ENCODE results near the gene MPHOSPH10.
A peak's percentile ranks its signal among the peaks of the same experiment; 100 is the strongest.
"Not testable (repeated sequence)": the region's sequence is repeated elsewhere in the genome, so short reads cannot be mapped to it uniquely, and the experiment has no call there.

MPHOSPH10 gene

DNA sequence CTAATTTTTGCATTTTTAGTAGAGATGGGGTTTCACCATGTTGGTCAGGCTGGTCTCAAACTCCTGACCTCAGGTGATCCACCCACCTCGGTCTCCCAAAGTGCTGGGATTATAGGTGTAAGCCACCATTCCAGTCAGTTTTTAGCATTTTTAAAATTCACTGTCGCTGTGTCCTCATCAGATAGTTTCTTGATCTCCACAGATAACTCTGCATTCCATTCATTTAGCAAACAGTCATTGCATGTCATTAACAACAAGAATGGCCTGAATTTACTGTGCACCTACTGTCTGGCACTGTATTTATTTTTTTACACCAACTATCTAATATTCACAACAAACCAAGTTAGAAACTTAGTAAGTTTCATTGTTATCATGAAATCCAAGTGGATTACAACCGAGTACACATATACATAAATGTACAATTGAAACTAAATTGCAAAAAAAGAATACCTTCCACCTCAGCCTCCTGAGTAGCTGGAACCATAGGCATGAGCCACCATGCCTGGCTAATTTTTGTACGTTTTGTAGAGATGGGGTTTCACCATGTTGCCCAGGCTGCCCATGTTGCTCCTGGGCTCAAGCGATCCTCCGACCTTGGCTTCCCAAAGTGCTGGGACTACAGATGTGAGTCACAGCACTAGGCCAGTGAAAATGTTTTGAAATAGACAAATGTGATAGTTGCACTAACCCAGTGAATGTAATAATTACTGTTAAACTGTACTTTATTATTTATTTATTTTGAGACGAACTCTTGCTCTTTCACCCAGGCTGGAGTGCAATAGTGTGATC, 4.7 kb upstream of the MPHOSPH10 start:
- DNase-seq (ENCODE audit: low spot score), result no peak

- DNase-seq (ENCODE audit: low spot score), result no peak
Observed at GRCh38 chr2:71126957-71127356, 3.5 kb upstream of the MPHOSPH10 start.

DNA sequence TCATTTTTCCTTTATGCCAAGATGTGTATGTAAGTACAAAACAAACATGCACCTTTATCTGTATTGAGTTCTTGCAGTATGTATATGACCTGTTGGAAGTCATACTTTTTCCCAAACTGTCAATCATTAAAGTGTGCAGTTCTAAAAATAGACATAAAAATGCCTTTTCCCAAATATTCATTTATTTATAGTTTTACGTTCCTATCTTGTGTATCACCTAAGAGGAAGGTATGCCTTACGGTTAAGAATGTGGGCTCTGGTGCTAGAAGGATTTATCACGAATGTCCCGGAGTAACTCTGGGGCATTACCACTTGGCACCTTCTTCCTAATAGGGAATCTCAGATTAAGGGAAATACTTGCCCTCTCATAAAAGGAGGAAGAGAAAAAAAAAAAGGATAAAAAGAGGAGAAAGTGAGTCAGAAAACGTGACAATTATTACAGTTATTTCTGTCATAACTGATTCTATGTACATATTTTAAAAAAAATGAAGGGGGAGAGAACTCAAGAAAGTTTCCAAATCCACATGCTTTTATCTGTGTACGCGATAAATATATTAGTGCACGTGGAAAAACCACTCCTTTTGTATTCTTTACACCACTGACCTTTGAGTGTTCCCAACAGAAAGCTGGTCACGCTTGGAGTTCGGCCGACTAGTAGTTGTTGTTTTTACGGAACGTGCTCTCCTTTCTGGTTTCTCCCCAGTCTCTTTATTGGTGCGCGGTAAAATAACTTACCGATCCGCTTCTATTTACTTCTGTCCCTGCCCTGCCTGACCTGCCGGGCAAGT, 1.1 kb upstream of the MPHOSPH10 start:
- DNase-seq (ENCODE audit: low spot score), result peak; percentile 42

- peak; percentile 67 for DNase-seq (ENCODE audit: low spot score)
Observed at GRCh38 chr2:71129902-71130151, 607 bp upstream of the MPHOSPH10 start.

- DNase-seq (ENCODE audit: low spot score), result peak; percentile 81
Observed at GRCh38 chr2:71130905-71131244, 441 bp downstream of the MPHOSPH10 start.

DNA sequence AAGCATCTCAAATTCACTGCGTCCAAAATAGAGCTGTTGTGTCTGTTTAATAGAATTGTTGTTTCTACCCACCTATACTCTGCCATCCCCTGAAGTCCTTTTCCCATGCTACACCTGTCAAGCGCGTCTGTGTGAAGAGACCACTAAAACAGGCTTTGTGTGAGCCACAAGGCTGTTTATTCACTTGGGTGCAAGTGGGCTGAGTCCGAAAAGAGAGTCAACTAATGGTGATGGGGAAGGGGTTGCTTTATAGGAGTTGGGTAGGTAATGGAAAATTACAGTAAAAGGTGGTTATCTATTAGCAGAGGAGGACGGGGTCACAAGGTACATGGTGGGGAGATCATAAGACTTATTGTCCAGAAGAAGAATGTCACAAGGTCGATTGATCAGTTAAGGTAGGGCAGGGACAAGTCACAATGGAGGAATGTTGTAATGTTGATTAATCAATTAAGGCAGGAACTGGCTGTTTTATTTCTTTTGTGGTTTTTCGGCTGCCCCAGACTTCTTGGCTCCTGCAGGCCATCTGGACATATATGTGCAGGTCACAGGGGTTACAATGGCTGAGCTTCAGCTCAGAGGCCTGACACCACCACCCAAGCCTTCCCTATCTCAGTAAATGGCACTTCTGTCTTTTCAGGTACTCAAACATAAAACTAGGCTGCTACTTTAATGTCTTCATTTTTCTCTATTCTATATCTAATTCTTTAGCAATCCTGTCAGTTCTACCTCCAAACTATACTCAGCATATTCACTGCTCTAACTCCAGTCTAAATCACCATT, 1.1 kb downstream of the MPHOSPH10 start:
- not testable (repeated sequence) for DNase-seq (ENCODE audit: low spot score)

- DNase-seq (ENCODE audit: low spot score), result no peak
Observed at GRCh38 chr2:71133603-71134002, 3.2 kb downstream of the MPHOSPH10 start.

- no peak for DNase-seq (ENCODE audit: low spot score)
Observed at GRCh38 chr2:71136174-71136573, 5.7 kb downstream of the MPHOSPH10 start.

DNA sequence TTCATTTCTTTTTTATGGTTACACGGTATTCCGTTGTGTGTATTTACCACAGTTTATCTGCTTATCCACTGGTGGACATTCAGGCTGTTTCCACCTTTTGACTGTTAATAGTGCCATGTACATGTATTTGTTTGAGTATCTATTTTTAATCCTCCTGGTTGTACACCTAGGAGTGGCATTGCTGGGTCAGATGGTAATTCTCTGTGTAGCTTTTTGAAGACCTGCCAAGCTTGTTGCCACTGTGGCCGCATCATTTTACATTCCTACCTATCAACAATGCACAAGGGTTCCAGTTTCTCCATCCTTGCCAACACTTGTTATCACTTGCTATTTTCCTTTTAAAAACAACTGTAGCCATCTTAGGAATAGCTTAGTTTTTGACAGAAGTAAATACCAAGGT, 13.3 kb downstream of the MPHOSPH10 start:
- no peak for DNase-seq (ENCODE audit: low spot score)

DNA sequence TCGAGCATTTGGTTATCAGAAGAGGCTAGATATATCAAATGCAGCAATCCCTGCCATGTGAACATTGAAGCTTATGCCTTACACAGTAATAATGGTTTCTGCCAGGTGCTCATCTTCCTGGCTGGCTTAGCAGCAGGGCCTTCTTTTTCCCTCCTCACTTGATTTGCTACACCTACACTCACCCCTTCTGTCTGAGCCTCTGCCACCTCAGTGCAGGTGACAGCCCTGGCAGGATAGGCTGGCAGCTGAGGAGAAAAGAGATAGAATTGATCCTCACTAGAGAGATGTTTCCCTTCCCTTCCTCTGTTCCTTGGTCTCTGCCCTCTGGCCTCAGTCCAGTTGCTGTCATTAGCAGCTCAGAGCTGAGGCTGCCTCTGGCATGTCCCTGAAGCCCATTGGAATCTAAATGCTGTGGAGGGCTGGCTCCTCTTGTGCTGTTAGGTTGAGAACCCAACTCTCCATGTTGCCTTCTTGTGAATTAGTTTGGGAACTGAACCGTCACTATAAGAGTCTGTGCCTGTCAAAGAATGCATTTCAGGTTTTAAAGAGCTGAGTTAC, 18.2 kb downstream of the MPHOSPH10 start:
- DNase-seq (ENCODE audit: low spot score), result no peak

DNA sequence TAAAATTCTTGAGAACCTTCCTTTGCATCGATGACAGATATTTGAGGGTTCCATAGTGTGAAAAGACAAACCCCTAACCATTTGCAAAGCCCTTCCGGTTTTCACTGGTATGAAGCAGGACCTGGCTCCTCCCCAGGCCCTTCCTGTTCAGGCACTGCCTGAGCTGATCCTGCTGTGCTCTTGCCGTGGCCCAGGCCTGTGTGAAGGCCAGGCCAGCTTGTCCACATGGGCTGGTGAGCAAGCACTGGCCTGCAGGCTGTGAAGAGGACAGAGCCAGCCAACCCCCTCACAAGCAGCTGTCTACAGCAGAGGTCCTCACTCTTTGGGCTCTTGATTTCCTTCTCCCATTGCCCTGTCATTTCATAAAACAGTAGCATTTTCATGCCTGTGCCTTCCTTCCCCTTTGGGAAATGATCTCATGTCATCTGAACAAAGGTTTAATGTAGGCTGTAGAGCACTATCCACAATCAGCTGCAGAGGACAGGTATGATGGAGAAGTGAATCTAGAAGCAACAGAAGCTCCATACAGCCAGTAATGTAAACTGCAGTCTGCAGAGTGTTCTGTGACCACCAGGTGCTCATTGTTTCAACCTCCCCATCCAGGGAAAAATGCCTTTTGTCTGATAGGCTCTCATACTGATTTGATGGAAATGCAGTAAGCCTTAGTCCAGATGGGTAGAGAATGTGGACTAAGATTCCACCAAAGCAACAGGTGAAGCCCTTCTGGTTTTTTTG, 19.8 kb downstream of the MPHOSPH10 start:
- no peak for DNase-seq (ENCODE audit: low spot score)

DNA sequence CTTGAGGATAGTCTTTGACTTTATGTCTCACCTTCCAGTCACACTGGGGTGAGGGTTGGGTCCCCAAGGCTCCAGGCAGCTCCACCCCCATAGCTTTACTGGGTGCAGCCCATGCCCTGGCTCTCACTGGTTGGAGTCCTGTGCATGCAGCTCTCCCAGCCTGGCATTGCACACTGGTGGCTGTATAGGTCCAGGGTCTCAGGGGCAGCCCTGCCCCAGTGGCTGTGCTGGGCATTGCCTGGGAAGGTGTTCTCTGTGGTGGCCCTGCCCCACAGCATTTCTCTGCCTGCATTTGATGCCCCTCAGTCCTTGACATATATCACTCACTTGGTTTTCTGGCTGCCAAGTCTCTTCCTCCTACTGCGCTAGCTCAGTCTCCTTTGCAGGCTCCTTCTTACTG, 21.2 kb downstream of the MPHOSPH10 start:
- no peak for DNase-seq (ENCODE audit: low spot score)

GRCh38 chr2:71153585-71154224, 23.3 kb downstream of the MPHOSPH10 start:
- DNase-seq (ENCODE audit: low spot score), result no peak

DNA sequence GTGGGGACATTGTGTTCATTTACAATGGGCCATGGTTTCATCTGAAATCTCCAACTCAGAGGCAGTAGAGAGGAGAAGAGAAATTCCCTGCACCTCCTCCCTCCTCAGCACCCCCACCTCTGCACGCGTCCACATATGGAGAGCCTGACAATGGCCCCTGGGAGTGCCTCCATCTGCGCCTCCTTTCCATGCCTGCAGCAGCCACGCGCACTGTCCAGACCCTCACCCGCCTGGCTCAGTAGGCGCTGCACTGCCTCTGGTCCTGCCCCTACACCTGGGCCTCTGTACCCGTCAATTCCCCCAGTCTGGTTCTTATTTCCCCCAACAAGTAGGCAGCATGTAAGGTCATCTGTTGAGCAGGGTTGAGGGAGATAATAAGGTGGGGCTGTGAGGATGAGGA, 23.8 kb downstream of the MPHOSPH10 start:
- no peak for DNase-seq (ENCODE audit: low spot score)

DNA sequence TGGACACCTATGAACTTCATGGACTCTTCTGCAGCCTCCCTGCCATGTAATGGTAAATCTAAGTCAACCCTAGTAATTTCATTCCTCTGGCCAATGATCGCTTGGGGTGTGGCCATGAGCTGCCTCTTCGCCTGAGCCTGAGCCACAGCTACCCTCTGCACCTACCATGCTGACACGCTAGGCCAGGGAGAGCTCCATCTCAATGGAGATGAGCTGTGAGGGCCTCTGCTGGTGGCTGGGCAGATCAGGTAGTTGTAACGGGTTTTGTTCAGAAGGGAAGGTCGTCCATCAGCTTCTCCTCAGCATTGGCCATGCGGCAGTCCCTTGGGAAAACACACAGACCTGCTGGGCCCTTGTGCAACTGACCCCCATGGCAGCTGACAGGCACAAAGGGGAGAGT, 24.4 kb downstream of the MPHOSPH10 start:
- DNase-seq (ENCODE audit: low spot score), result no peak

DNA sequence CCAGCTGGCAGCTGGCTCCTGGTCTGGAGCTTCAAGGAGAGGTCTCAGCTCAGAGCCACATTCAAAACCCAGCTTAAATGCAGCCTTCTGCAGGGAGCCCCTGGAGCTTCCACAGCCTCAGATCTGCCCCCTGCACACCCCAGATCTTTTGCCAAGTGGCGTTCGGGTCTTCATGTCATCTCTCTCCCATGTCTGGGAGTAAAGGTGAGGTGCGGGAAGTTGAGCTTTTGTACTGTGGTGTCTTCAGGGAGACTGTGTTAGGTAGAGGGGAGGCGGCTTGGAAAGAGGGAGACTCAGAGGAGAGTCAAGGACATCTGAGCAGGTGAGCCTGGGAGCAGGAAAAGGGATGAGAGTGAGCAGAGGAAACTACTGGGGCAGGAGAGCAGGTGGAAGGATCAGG, 25.4 kb downstream of the MPHOSPH10 start:
- no peak for DNase-seq (ENCODE audit: low spot score)

DNA sequence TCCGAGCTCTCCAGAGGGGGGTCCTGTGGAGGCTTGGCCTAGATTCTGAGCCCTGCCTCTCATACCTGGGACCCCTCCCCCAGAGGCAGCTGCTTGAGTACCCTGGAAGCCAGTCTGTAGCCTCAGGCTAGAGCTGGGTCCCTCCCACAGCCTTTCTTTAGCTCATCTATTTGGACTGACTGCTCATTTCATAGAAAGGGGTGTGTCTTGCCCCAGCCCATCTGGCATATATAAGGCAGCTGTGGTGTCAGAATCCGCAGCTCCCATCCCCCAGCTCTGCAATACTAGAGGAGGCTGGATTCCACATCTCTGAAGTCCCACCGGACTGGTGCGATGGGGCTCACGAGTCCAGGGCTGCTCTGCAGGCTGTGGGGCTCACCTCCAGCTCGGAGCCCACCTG, 26.1 kb downstream of the MPHOSPH10 start:
- DNase-seq (ENCODE audit: low spot score), result no peak

- DNase-seq (ENCODE audit: low spot score), result no peak
Observed at GRCh38 chr2:71157124-71157793, 26.8 kb downstream of the MPHOSPH10 start.

DNA sequence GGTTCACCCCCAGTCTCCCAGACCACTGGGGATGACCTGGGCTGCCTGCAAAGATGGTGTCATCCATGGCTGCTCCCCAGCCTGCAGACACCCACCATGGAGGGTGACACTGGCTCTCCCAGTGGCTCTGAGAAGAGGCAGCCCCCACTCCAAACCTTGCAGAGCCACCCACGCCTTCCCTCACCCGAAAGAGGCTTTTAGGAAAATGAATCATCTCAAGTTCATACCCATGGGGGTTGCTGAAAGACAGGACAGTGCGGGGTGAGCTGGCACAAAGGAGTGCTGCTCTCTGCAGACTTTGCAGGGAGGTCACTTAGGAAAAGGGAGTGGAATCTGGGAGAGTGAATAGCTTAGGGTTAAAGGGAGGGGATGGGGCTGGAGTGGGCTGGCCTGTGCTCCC, 36.4 kb downstream of the MPHOSPH10 start:
- no peak for DNase-seq (ENCODE audit: low spot score)

- no peak for DNase-seq (ENCODE audit: low spot score)
Observed at GRCh38 chr2:71173096-71173495, 42.7 kb downstream of the MPHOSPH10 start.

GRCh38 chr2:71174207-71174606, 43.8 kb downstream of the MPHOSPH10 start:
- no peak for DNase-seq (ENCODE audit: low spot score)
